ENCODE measurements around the gene NBEAL1. TPM values are rescaled to one million over a fixed set of nuclear protein-coding genes. Genes with fewer than 3 reads are reported as not detected.
"Not testable (repeated sequence)": the region's sequence is repeated elsewhere in the genome, so short reads cannot be mapped to it uniquely, and the experiment has no call there.

The NBEAL1 gene
- total and polyA plus RNA-seq, 2 experiments from 2014 or later: 13.7 to 16.0 TPM

- H3K36me3 ChIP-seq: peaks cover 12% of the 10 kb centered on the region
- no peak for DNase-seq (ENCODE audit: low read depth in 1 of 2, low spot score in 1 of 2)
- no peak overlapping the region for H3K4me3 ChIP-seq
- no peaks in the 10 kb centered on the region for H3K4me1 ChIP-seq (ENCODE audit: low read depth)
- H3K27me3 ChIP-seq: no peaks in the 10 kb centered on the region
- no peak for TF ChIP-seq CTCF (IDR thresholded peaks at IDR 0.05; ENCODE audit: low read depth, low read length)
- no peak overlapping the region for H3K27ac ChIP-seq
- H3K9me3 ChIP-seq (ENCODE audit: low read depth): no peaks in the 10 kb centered on the region
Observed at GRCh38 chr2:203200866-203201265, 186.2 kb downstream of the NBEAL1 start.

DNA sequence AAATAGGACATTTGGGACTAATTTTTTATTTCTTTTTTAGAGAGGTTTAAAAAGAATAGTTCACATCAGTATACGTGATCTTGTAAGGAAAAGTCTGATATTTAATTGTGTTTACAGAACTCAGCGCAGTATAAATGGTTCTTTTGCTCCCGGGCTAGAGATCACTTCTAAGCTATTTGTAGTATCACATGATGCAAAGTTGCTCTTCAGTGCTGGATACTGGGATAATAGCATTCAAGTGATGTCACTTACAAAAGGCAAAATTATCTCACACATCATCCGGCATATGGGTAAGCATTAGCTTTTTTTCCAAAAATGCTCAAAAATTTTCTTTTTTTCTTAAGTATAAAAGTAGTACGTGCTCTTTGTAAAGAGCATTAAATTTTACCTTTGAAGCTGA is 186.8 kb downstream of the NBEAL1 start:
- no peaks in the 10 kb centered on the region for H3K9me3 ChIP-seq (ENCODE audit: low read depth)
- no peak for DNase-seq (ENCODE audit: low read depth in 1 of 2, low spot score in 1 of 2)
- no peak for TF ChIP-seq CTCF (IDR thresholded peaks at IDR 0.05; ENCODE audit: low read depth, low read length)
- H3K4me1 ChIP-seq (ENCODE audit: low read depth): no peaks in the 10 kb centered on the region
- peaks cover 12% of the 10 kb centered on the region for H3K36me3 ChIP-seq
- no peak overlapping the region for H3K4me3 ChIP-seq
- H3K27me3 ChIP-seq: no peaks in the 10 kb centered on the region
- H3K27ac ChIP-seq: no peak overlapping the region

DNA sequence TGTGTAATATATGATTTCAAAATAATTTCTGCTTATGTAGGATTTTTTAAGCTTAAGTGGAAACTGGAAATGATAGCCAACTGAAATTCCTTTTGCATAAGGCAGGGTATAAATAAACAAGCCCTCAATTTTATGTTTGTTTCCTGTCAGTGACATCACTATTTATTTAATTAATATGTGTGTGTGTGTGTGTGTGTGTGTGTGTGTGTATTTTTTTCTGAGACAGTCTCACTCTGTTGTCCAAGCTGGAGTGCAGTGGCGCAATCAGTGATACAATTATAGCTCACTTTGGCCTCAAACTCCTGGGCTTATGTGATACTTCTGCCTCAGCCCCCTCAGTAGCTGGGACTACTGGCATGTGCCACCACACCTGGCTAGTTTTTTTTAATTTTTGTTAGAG is 194.9 kb downstream of the NBEAL1 start:
- H3K4me1 ChIP-seq (ENCODE audit: low read depth): no peaks in the 10 kb centered on the region
- peak in 1 of 2 donors; percentile 17 for DNase-seq (ENCODE audit: low read depth in 1 of 2, low spot score in 1 of 2)
- no peak overlapping the region for H3K27ac ChIP-seq
- H3K27me3 ChIP-seq: no peaks in the 10 kb centered on the region
- TF ChIP-seq CTCF (IDR thresholded peaks at IDR 0.05; ENCODE audit: low read depth, low read length): no peak
- peaks cover 15% of the 10 kb centered on the region for H3K36me3 ChIP-seq
- no peaks in the 10 kb centered on the region for H3K9me3 ChIP-seq (ENCODE audit: low read depth)
- H3K4me3 ChIP-seq: no peak overlapping the region

DNA sequence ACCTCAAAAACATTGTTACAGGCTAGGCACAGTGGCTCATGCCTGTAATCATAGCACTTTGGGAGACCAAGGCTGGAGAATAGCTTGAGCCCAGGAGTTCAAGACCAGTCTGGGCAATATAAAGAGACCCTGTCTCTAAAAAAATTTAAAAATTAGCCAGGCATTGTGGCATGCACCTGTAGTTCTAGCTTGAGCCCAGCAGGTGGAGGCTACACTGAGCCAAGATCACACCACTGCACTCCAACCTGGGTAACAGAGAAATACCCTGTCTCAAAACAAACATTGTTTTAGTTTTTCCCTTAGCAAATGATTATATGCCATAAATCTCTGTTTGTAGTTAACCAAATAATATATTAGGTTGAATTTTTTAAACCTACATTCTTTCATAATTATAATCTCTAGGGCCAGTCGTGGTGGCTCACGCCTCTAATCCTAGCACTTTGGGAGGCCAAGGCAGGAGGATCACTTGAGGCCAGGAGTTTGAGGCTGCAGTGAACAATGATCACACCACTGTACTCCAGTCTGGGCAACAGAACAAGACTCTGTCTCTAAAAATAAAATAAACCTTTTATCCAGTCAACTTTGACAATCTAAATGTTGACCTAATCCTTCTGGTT is 210.9 kb downstream of the NBEAL1 start:
- no peak overlapping the region for H3K27ac ChIP-seq
- no peak overlapping the region for H3K4me3 ChIP-seq
- no peaks in the 10 kb centered on the region for H3K9me3 ChIP-seq (ENCODE audit: low read depth)
- H3K27me3 ChIP-seq: no peaks in the 10 kb centered on the region
- peak; percentile 27 to 34 for DNase-seq (ENCODE audit: low read depth in 1 of 2, low spot score in 1 of 2)
- no peaks in the 10 kb centered on the region for H3K36me3 ChIP-seq
- peak; percentile 65 for TF ChIP-seq CTCF (IDR thresholded peaks at IDR 0.05; ENCODE audit: low read depth, low read length)
- H3K4me1 ChIP-seq (ENCODE audit: low read depth): no peaks in the 10 kb centered on the region

DNA sequence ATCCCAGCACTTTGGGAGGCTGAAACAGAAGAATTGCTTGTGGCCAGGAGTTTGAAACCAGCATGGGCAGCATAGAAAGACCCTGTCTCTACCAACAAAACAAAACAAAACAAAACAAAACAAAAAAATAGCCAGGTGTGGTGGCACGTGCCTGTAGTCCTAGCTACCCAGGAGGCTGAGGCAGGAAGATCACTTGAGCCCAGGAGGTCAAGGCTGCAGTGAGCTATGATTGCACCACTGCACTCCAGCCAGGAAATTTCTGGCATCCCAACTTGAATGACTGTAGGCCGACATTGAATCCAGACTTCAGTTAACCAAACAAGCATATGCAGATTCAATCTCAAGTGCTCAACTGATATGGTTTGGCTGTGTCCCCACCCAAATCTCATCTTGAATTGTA is 215.0 kb downstream of the NBEAL1 start:
- not testable (repeated sequence) for H3K27me3 ChIP-seq; DNase-seq (ENCODE audit: low read depth in 1 of 2, low spot score in 1 of 2)

GRCh38 chr2:203237346-203238238 is 222.9 kb downstream of the NBEAL1 start:
- H3K27ac ChIP-seq: no peak overlapping the region
- H3K36me3 ChIP-seq: no peaks in the 10 kb centered on the region
- H3K4me3 ChIP-seq: no peak overlapping the region
- no peaks in the 10 kb centered on the region for H3K9me3 ChIP-seq (ENCODE audit: low read depth)
- TF ChIP-seq CTCF (IDR thresholded peaks at IDR 0.05; ENCODE audit: low read depth, low read length): no peak
- no peak for DNase-seq (ENCODE audit: low read depth in 1 of 2, low spot score in 1 of 2)
- no peaks in the 10 kb centered on the region for H3K27me3 ChIP-seq
- H3K4me1 ChIP-seq (ENCODE audit: low read depth): peaks cover 4% of the 10 kb centered on the region

More for the DNA sequence above, 215.0 kb downstream of the NBEAL1 start:
- not testable (repeated sequence) for H3K4me1 ChIP-seq (ENCODE audit: low read depth); H3K36me3 ChIP-seq; H3K9me3 ChIP-seq (ENCODE audit: low read depth); H3K4me3 ChIP-seq; H3K27ac ChIP-seq
